WTC11 (cell line): Measurements from ENCODE around the gene ITGAE.

Experiments used
- CTCF ChIP-seq: fragments of 200-600 bp; IDR thresholded peaks from 2 replicates; pipeline ENCODE4 v1.8.0; 2022; ENCODE audit warnings: antibody characterized with exemption
- MYBL2 ChIP-seq: sonication (generic); formaldehyde crosslinking; IDR thresholded peaks from 2 replicates; pipeline ENCODE4 v1.8.1; 2023; ENCODE audit warnings: mild to moderate bottlenecking, moderate library complexity, missing genetic modification reagents
- NFYB ChIP-seq: sonication (generic); formaldehyde crosslinking; conservative IDR thresholded peaks from 2 replicates; pipeline ENCODE4 v1.8.0; 2022; ENCODE audit warnings: low read depth, missing genetic modification reagents
- NR2C2 ChIP-seq: sonication (generic); formaldehyde crosslinking; IDR thresholded peaks from 2 replicates; pipeline ENCODE4 v1.8.0; 2022; ENCODE audit warnings: mild to moderate bottlenecking, missing genetic modification reagents
- NR3C1 ChIP-seq: sonication (generic); formaldehyde crosslinking; conservative IDR thresholded peaks from 2 replicates; pipeline ENCODE4 v1.8.1; 2023; ENCODE audit warnings: low read depth, mild to moderate bottlenecking, missing genetic modification reagents
- TF ChIP-seq, protein P1 (sequence below): sonication (generic); formaldehyde crosslinking; IDR thresholded peaks from 2 replicates; pipeline ENCODE4 v1.8.0; 2022; ENCODE audit warnings: mild to moderate bottlenecking, missing genetic modification reagents
- TF ChIP-seq, protein P2 (sequence below): sonication (generic); formaldehyde crosslinking; IDR thresholded peaks from 2 replicates; pipeline ENCODE4 v1.8.1; 2022; ENCODE audit warnings: low read depth, mild to moderate bottlenecking, moderate library complexity, missing genetic modification reagents, borderline replicate concordance

GRCh38 chr17:3814361-3814760, 13.4 kb upstream of the ITGAE start:
- no peak for TF ChIP-seq CTCF
- TF ChIP-seq, protein P1, sequence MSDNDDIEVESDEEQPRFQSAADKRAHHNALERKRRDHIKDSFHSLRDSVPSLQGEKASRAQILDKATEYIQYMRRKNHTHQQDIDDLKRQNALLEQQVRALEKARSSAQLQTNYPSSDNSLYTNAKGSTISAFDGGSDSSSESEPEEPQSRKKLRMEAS (CRISPR knock-in tag), result no peak
- no peak for TF ChIP-seq MYBL2 (CRISPR knock-in tag)
- no peak for TF ChIP-seq NFYB (CRISPR knock-in tag)
- TF ChIP-seq NR2C2 (CRISPR knock-in tag), result no peak
- TF ChIP-seq, protein P2, sequence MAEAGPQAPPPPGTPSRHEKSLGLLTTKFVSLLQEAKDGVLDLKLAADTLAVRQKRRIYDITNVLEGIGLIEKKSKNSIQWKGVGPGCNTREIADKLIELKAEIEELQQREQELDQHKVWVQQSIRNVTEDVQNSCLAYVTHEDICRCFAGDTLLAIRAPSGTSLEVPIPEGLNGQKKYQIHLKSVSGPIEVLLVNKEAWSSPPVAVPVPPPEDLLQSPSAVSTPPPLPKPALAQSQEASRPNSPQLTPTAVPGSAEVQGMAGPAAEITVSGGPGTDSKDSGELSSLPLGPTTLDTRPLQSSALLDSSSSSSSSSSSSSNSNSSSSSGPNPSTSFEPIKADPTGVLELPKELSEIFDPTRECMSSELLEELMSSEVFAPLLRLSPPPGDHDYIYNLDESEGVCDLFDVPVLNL, result no peak
- no peak for TF ChIP-seq NR3C1
